Muscle of arm (tissue), 14 donors: Measurements from ENCODE around the gene MSMP. TPM values are rescaled to one million over a fixed set of nuclear protein-coding genes. Genes with fewer than 3 reads are reported as not detected.

ENCODE experiments used
- DNase-seq: peaks from one replicate; pipeline ENCODE4 v3.0.0-alpha.2; 2013
- long read RNA-seq, 11 donors: transcript quantifications; one replicate each; lab custom pipeline, GENCODE V29; 2026
- polyA plus RNA-seq, 12 donors: library from polyadenylated mRNA; unstranded; fragments of 120-200 nt; gene quantifications; one replicate each; pipeline ENCODE4 v1.2.1, GENCODE V29; 2013; ENCODE audit not compliant: insufficient read length in 12 of 12

MSMP gene, protein sequence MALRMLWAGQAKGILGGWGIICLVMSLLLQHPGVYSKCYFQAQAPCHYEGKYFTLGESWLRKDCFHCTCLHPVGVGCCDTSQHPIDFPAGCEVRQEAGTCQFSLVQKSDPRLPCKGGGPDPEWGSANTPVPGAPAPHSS
- 1 to 10 TPM in 1 of 12 donors, under 1 TPM in 1, not detected in 10; 0.98 to 1.4 TPM for polyA plus RNA-seq
- long read RNA-seq, donor 1, partial matches to known transcripts: 0 of 1 reads
- long read RNA-seq, donor 1, other reads (novel, unspliced or antisense): 0 of 1 reads
- long read RNA-seq, donor 2: 0 reads
- long read RNA-seq, donor 3: 0 reads
- long read RNA-seq, donor 4: 0 reads
- long read RNA-seq, donor 5: 0 reads
- long read RNA-seq, donor 6: 0 reads
- long read RNA-seq, donor 7: 0 reads
- long read RNA-seq, donor 8: 0 reads
- long read RNA-seq, donor 9: 0 reads
- long read RNA-seq, donor 10: 0 reads
- long read RNA-seq, donor 11: 0 reads

DNA sequence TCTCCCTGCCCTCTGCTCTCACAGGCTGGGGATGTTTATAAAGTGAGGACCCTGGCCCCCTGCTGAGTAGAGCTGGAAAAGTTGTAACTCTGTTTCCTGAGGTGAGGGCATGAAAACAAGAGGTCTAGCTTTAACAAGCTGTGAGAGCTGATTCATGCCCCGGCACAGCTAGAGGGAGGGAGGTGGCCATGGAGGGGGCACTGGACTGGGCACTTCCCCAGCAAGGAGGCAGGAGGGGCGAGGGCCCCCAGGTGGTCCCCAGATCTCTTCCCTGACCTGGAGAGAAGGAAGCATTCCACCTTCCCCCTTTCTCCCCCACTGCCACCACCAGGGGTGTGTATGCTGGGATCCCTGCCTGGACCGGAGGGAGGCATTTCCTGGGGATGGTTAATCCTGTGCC lies at the start of gene MSMP:
MSMP (minus strand) TSS at position 13 of the 400 bp plus-strand sequence. CDS start 147 bp downstream, outside the sequence.
- no peak for DNase-seq

- no peak for DNase-seq
Measured at GRCh38 chr9:35801328-35802128, 47.5 kb upstream of the MSMP start.

DNA sequence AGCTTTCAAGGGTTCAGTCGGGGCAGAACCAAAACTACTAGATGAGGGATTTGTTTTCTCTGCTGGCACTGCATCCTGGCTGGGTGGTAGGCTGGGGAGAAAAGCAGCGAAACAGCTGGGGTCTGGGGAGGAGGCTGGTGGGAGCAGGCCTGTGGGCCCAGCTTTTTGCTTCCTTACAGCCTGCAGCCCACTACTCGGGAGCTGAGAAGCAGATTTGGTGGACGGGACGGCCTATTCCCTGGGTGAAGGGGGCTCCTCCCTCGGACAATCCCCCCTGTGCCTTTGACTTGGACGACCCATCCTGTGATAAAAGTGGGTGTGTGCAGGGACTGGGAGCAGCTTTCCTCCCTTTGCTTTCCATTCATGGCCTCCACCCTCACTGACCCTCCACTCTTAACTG lies 46.5 kb upstream of the MSMP start:
- DNase-seq: no peak

DNA sequence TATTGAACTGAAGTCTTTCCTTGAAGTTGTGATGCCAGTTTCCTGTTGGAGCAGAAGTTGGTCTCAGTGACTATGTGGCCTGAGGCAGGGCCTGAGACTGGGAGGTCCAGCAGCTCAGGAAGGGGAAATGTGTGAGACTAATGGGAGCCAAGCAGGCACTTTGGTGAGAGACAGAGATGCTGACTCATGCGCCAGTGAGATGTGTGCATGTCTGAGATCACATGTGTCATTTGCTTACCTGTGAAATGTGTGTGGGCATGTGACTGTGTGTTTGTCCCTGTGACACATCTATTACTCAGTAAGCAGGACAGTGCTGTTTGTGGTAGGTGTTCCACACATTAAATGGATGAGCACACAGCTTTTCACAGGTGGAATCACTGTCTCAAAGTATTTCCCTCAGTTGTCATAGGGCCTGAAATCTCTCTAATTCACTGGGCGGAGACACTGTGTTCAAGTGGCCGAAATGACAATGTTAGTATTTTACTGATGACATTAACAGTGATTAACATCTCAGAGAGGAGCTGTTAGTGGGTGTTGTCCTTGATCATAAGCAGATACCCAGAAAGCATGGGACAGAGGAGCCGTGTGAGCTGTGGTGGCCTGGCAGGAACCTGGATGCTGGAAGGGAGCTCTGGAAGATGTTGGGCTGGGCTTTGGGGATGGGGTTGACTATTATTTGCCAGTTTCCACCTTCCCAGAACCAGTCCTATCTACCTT lies 44.7 kb upstream of the MSMP start:
- DNase-seq: no peak

DNA sequence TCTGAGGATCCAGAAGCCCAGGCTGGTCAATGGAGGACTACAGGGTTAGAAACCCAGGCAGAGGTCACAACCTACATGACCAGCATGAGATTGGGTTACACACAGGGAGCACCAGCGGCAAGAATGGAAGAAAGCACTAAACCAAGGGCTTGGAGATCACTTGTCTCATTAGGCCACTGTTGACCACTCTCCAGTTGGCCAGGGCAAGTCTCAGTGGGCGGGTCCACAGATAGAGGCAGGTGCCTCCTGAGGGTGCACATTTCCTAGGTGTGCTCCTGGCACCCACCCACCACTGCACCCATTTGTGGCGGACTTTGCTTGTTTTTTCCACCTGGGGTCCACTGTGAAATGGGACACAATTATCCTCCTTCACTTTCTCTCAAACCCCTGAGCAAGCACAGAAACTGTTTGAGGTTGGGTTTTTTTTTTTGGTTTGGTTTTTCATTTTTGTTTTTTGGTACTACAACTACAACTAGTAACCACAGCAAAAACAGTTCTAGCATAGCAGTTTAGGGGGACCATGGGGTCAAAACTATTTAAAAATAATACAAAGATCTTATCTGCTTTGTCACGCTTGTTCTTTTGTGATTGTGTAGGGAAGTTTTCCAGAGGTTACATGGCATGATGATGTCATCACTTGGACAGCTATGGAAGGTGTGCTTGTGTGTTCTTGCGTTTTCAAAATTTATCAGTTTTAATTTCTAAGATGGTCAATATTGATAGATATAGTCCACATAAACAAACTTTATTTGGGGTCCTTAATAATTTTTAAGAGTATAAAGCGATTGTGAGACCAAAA lies 43.4 kb upstream of the MSMP start:
- no peak for DNase-seq

DNA sequence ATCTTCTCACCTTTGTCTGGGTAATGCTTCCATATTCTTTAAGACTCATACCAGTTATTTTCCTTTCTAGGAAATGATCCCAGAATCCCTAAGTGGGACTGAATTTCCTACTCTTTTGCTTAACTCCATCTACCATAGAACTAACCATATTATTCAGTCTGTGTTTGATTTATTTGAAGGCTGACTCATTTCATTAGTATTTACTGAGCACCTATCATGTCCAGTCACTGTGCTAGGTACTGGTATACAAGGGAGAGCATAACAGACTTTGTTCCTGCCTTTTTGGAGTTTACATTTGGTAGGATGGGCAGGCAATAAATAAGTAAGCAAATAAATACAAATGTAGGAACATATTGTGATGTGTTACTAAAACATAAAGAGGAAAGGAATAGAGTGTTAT lies 41.6 kb upstream of the MSMP start:
- DNase-seq: no peak

- DNase-seq: no peak
Measured at GRCh38 chr9:35793461-35793860, 39.4 kb upstream of the MSMP start.

- DNase-seq: no peak
Measured at GRCh38 chr9:35792826-35793225, 38.8 kb upstream of the MSMP start.

DNA sequence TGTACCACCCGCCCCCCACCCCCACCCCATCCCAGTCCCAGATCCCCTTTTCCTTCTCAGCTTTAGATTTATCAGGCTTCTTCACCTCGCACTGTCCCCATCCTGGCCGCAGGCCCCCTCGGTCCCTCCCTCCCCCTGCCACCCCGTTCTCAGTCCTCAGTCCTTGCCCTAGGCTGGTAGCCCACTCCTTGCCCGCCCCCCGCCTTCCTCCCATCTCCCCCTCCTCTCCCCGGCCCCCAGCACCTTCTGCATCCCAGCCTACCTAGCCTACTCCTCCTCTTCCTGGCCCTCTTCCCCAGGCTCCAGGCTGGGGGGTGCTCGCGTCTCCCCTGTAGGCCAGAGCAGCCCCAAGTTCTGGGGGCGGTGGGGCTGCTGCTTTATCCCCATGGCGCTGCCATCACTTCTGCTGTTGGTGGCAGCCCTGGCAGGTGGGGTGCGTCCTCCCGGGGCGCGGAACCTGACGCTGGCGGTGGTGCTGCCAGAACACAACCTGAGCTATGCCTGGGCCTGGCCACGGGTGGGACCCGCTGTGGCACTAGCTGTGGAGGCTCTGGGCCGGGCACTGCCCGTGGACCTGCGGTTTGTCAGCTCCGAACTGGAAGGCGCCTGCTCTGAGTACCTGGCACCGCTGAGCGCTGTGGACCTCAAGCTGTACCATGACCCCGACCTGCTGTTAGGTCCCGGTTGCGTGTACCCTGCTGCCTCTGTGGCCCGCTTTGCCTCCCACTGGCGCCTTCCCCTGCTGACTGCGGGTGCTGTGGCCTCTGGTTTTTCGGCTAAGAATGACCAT lies 38.1 kb upstream of the MSMP start:
- DNase-seq: no peak

DNA sequence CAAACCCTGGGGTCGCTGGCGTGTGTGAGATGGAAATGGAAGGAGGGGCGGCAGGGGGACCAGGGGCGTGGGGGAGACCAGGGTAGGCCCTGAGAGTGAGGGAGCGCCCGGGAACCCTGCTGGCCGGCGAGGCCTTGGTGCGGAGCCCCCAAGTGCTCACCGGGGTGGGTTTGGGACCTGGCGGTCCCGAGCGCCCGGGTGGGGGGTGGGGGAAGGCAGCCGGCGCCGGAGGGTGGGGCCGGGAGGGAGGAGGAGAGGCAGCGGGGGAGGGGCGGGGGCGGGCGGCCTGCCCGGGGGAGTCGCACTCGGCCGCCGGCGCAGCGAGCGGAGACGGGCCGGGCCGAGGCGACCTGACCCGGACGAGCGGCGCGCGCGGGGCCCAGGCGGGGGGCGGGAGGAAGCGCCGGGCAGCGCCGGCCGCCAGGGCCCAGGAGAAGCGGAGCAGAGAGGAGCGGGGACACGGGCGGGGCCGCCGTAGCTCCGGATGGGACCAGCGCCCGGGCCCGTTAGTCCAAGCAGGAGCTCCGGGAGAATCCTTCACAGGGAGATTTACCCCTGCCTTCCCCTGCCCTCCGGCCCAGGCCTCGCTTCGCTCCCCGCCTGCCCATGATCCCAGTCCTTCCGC lies 37.3 kb upstream of the MSMP start, which contains the start of gene NPR2:
NPR2 (plus strand) TSS at position 295 of the 625 bp plus-strand sequence. CDS start 818 bp downstream, outside the sequence.
- no peak for DNase-seq

DNA sequence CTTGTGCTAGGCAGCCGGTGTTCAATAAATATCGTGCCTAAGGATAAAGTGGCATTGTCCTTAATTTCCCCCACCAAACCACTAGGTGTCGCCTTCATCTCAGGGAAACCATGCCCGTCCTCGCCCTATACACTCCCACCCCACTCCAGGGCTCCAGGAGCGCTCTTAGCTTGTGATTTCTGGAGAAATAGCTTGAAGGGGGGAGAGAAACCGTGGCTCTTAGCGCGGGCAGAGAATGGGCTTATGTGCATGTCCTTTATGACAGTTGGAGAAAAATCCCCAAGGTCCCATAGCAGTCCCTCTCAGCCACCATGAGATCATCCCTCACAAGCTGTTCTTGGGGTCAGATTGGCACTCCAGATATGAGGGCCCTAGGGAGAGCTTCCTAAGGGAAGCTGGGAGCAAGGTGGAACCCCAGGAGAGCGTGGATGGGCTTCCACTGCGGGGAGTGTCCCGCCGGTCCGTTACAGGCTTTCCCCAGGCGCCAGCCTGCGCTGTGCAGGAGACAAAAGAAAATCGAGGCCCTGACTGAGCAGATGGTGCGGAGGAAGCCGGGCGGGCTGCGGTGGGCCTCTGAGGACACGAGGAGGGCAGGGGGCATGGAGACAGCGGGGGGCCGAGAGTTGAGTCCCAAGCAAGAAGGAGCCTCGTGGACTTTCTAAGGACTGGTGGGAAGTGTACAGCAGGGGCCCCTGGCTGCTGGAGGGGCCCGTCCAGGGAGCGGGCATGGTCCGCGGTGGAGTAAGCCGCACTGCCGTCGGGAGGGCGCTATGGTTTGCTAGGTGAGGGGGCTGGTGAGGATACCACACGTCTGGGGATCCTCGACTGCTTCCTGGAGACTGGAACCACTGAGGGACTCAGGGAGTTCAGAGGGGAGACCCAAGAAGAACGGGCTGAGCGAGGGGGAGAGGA lies 36.6 kb upstream of the MSMP start:
- DNase-seq: peak; percentile 88

GRCh38 chr9:35790025-35790384 lies 35.9 kb upstream of the MSMP start:
- DNase-seq: no peak

- DNase-seq: no peak
Measured at GRCh38 chr9:35789541-35789940, 35.5 kb upstream of the MSMP start.

GRCh38 chr9:35783418-35783817 lies 29.3 kb upstream of the MSMP start:
- DNase-seq: no peak

DNA sequence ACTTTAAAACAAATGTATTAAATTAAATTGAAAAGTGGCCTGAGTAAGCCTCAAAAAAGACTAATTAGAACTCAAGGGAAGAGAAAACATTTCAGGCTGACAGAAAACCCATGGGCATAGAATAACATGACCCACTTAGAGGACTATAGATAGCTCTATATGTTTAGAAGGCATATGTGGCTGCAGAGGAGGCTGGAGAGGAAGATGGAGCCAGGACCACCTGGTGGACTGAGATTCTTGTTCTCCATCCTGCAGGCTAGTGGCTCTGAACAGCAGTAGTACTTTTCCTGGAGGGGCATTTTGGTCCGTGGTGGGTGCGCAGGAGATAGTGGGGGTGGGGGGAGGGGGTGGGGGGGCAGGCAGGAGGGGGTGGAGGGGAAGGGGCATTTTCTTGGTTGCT lies 27.0 kb upstream of the MSMP start:
- DNase-seq: no peak

DNA sequence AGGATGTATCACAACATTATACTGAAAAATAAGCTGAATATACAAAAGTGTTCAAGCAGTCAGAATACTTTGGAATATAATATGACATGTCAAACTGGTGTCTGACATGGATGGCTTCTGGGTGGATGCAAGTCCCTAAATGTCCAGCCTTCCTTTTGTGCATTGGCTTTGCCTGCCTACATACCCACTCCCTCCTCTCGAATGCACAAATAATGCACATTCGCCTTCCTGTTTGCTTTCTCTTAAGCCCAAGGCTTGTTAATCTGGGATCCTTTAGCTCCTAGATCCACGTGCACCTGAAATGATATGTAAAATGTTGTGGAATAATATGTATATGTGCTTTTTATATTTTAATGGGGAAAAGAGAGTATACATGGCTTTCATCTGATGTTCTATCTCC lies 24.4 kb upstream of the MSMP start:
- DNase-seq: no peak

GRCh38 chr9:35776018-35776417 lies 21.9 kb upstream of the MSMP start:
- no peak for DNase-seq

DNA sequence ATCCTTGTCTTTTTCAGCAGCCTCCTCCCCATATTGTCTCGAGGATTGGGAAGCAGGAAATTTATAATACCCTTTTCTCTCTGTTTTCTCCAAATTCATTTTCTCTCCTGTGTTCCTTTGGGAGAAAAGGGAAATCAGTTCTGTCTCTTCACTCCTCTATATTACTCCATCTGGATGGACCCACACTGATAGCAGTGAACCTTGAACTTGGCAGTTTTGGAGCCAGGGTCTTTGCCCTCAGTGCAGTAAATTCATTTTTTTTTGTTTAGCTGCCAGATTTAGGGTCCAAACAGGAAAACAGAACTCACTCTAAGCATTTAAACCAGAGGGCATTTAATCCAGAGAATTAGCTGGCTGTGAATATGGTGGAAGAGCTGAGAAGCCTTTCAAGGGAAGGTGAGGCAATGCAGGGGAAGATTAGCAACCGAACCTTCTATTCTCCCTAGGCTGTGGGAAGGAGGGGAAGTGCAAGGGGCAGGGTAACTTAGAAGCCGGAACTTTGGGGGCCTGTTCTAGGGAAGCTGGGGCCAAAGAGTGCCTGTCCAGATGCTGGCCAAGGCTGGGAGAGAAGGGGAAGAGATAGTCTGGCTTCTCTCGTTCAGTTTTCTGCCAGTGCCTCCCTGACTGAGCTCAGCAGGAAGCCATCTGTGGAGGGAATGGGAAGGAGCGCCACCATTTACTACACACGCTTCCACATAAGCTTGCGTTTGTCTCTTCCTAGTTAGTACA lies 21.0 kb upstream of the MSMP start:
- no peak for DNase-seq
